GM23338 (cell line): ENCODE measurements around the gene CRACR2B. TPM values are rescaled to one million over a fixed set of nuclear protein-coding genes. Genes with fewer than 3 reads are reported as not detected.

Source experiments
- ATAC-seq: fragments of 200-7000 bp; cut with Tn5 transposase; 3 replicates; pipeline ENCODE4 v1.9.1; 2020
- DNase-seq: peaks from one replicate; pipeline ENCODE4 v3.0.0-alpha.2; 2015; ENCODE audit warnings: low spot score
- H2AFZ ChIP-seq: fragments of 200-600 bp; sonication (generic); 2 replicates; pipeline ENCODE4 v1.8.0; 2016; ENCODE audit warnings: antibody characterized with exemption, mild to moderate bottlenecking, moderate library complexity
- H3F3A ChIP-seq: fragments of 200-600 bp; sonication (generic); replicated peaks from 2 replicates; pipeline ENCODE4 v1.8.0; 2017; ENCODE audit warnings: antibody characterized with exemption, mixed run types, low read depth
- H3K27ac ChIP-seq: fragments of 200-600 bp; sonication (generic); 2 replicates; pipeline ENCODE4 v1.6.1; 2016; ENCODE audit warnings: low read depth
- H3K27me3 ChIP-seq: fragments of 200-600 bp; sonication (generic); 2 replicates; pipeline ENCODE4 v1.8.0; 2016; ENCODE audit warnings: mild to moderate bottlenecking, mixed run types, moderate library complexity; ENCODE audit not compliant: insufficient read depth
- H3K36me3 ChIP-seq: fragments of 200-600 bp; sonication (generic); 2 replicates; pipeline ENCODE4 v1.8.0; 2016; ENCODE audit warnings: mild to moderate bottlenecking; ENCODE audit not compliant: insufficient read depth
- H3K4me1 ChIP-seq: fragments of 200-600 bp; sonication (generic); 2 replicates; pipeline ENCODE4 v1.8.0; 2016; ENCODE audit warnings: mild to moderate bottlenecking, moderate library complexity; ENCODE audit not compliant: insufficient read depth
- H3K4me2 ChIP-seq: fragments of 200-600 bp; sonication (generic); 2 replicates; pipeline ENCODE4 v1.7.1; 2017; ENCODE audit warnings: mixed run types
- H3K4me3 ChIP-seq: fragments of 200-600 bp; sonication (generic); 2 replicates; pipeline ENCODE4 v1.6.1; 2016; ENCODE audit warnings: mixed run types
- H3K79me2 ChIP-seq: fragments of 200-600 bp; sonication (generic); replicated peaks from 2 replicates; pipeline ENCODE4 v1.8.0; 2017; ENCODE audit warnings: mild to moderate bottlenecking; ENCODE audit not compliant: insufficient read depth
- H3K9me2 ChIP-seq: fragments of 200-600 bp; sonication (generic); 2 replicates; pipeline ENCODE4 v1.8.0; 2017; ENCODE audit not compliant: insufficient read depth
- H4K20me1 ChIP-seq: fragments of 200-600 bp; sonication (generic); replicated peaks from 2 replicates; pipeline ENCODE4 v1.8.0; 2017; ENCODE audit warnings: mild to moderate bottlenecking; ENCODE audit not compliant: insufficient read depth
- H3K27ac Mint-ChIP-seq: 2 replicates; pipeline ENCODE4 v1.8.0; 2020; ENCODE audit warnings: inconsistent platforms, mild to moderate bottlenecking, moderate library complexity, mixed read lengths
- H3K27me3 Mint-ChIP-seq: 3 replicates; pipeline ENCODE4 v1.8.0; 2022; ENCODE audit warnings: low read depth, mild to moderate bottlenecking, moderate library complexity, mixed read lengths, inconsistent platforms; ENCODE audit not compliant: insufficient read depth, poor library complexity
- H3K36me3 Mint-ChIP-seq: 3 replicates; pipeline ENCODE4 v1.8.0; 2021; ENCODE audit warnings: low read depth, mild to moderate bottlenecking, inconsistent platforms, moderate library complexity, mixed read lengths
- H3K4me1 Mint-ChIP-seq: 3 replicates; pipeline ENCODE4 v1.8.0; 2020; ENCODE audit warnings: mild to moderate bottlenecking, inconsistent platforms, mixed read lengths
- H3K4me3 Mint-ChIP-seq: 3 replicates; pipeline ENCODE4 v1.8.0; 2021; ENCODE audit warnings: moderate library complexity, mild to moderate bottlenecking, inconsistent platforms, mixed read lengths
- H3K9me3 Mint-ChIP-seq: 3 replicates; pipeline ENCODE4 v1.8.0; 2020; ENCODE audit warnings: moderate library complexity, mild to moderate bottlenecking, inconsistent platforms, mixed read lengths
- EZH2 ChIP-seq: fragments of 200-600 bp; sonication (generic); IDR thresholded peaks from one replicate; pipeline ENCODE4 v1.8.0; 2017; ENCODE audit warnings: antibody characterized with exemption, mild to moderate bottlenecking, low read depth; ENCODE audit not compliant: unreplicated experiment
- EZH2phosphoT487 ChIP-seq: fragments of 200-600 bp; sonication (generic); IDR thresholded peaks from one replicate; pipeline ENCODE4 v1.8.1; 2018; ENCODE audit warnings: antibody characterized with exemption; ENCODE audit not compliant: unreplicated experiment
- JUNB ChIP-seq: IDR thresholded peaks from one replicate; pipeline ENCODE4 v1.6.1; 2016; ENCODE audit warnings: antibody characterized with exemption; ENCODE audit not compliant: unreplicated experiment
- POLR2AphosphoS5 ChIP-seq: IDR thresholded peaks from 2 replicates; pipeline ENCODE4 v1.6.1; 2016; ENCODE audit warnings: antibody characterized with exemption, low read depth
- STAT1 ChIP-seq: IDR thresholded peaks from one replicate; pipeline ENCODE4 v1.6.1; 2016; ENCODE audit warnings: antibody characterized with exemption; ENCODE audit not compliant: unreplicated experiment
- ZNF114 ChIP-seq: fragments of 250-450 bp; sonication (Bioruptor Pico); IDR thresholded peaks from 2 replicates; pipeline ENCODE4 v1.5.0; 2020; ENCODE audit warnings: mild to moderate bottlenecking, moderate library complexity
- polyA plus RNA-seq: library from polyadenylated mRNA; unstranded; fragments of >200 nt; fragmentation: Nextera tagmentation; extraction: Ambion mirVana; gene quantifications from 2 replicates; pipeline ENCODE4 v1.2.1, GENCODE V29; 2016
- total RNA-seq: library from RNA; depleted of rRNA; stranded (reverse); fragments of >200 nt; shearing (Covaris generic); gene quantifications from 2 replicates; pipeline ENCODE4 v1.2.3, GENCODE V29; 2014
- TF ChIP-seq, protein P1 (sequence below): IDR thresholded peaks from 2 replicates; pipeline ENCODE4 v1.6.1; 2016; ENCODE audit warnings: antibody characterized with exemption
- TF ChIP-seq, protein P2 (sequence below): fragments of 250-450 bp; sonication (Bioruptor Pico); IDR thresholded peaks from 2 replicates; pipeline ENCODE4 v1.5.0; 2020; ENCODE audit warnings: mild to moderate bottlenecking, moderate library complexity

The CRACR2B gene
- total and polyA plus RNA-seq, 2 experiments from 2014 or later = 55.9 to 64.1 TPM

DNA sequence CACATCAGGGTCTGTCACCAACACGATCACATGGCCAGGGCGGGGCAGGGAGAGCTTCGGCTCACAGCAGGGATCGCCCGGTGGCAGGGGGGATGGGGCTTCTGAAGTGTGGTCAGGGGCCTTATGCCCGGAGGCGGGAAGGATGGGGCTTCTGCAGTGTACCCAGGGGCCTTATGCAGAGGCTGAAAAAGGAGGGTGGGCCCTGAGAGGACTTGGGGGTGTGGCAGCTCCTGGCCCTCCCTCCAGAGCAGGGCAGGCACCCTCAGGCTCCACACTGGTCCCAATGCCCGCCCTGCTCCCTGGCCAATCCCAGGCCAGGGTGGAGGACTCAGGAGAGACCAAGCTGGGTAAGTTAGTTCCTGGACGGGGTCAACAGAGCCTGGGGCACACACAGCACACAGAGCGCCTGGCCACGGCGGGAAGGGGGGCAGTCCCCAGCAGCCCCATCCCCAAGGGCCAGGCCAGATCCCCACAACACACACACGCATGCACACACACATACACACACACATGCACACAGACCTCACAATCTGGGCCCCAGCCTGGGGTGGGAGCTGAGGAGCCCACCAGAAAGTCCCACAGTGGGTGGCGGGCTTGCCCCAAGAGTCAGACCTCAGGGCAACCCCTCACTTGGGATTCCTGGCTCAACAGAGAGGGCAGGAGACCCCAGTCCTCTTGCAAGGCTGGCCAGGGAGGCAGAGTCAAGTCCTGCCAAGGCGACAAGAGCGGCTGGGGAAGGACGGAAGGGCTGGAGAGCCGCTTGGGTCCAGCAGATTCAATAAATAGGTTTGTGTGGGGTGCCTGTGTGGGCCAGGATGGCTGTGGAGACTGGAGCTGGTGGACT is 36.8 kb upstream of the CRACR2B start:
- H3K79me2 ChIP-seq = no peaks in the 10 kb centered on the region
- H3K9me2 ChIP-seq = no peaks in the 10 kb centered on the region
- Mint-ChIP-seq H3K9me3 (no peaks in the 10 kb centered on the region), H3K36me3 (peaks cover 6% of the 10 kb centered on the region; the same call in 1 of the 3 replicates), H3K27me3 (peaks cover 14% of the 10 kb centered on the region), H3K4me1 (peaks cover 24% of the 10 kb centered on the region), H3K27ac (no peak overlapping the region), H3K4me3 (peak overlapping the region; percentile 27; the same call in 2 of the 3 replicates)
- ATAC-seq (peak; percentile 82), DNase-seq (peak; percentile 86)
- H3K27me3 ChIP-seq = no peaks in the 10 kb centered on the region
- peak overlapping the region; percentile 83 for H3K4me2 ChIP-seq
- no peak overlapping the region for H2AFZ ChIP-seq
- no peaks in the 10 kb centered on the region for H3K36me3 ChIP-seq
- H3K4me3 ChIP-seq = peak overlapping the region; percentile 51
- H3K27ac ChIP-seq = 0 out of 2 replicates have a peak overlapping the region, but pooled peaks have one; percentile 26
- TF ChIP-seq, protein P1, sequence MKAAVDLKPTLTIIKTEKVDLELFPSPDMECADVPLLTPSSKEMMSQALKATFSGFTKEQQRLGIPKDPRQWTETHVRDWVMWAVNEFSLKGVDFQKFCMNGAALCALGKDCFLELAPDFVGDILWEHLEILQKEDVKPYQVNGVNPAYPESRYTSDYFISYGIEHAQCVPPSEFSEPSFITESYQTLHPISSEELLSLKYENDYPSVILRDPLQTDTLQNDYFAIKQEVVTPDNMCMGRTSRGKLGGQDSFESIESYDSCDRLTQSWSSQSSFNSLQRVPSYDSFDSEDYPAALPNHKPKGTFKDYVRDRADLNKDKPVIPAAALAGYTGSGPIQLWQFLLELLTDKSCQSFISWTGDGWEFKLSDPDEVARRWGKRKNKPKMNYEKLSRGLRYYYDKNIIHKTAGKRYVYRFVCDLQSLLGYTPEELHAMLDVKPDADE = no peak
- TF ChIP-seq POLR2AphosphoS5 = peak; percentile 48
- H3K4me1 ChIP-seq = peaks cover 15% of the 10 kb centered on the region; the same call in 1 of the 2 replicates
- peaks cover 3% of the 10 kb centered on the region; the same call in 1 of the 2 replicates for H4K20me1 ChIP-seq
- H3F3A ChIP-seq = peaks cover 13% of the 10 kb centered on the region

DNA sequence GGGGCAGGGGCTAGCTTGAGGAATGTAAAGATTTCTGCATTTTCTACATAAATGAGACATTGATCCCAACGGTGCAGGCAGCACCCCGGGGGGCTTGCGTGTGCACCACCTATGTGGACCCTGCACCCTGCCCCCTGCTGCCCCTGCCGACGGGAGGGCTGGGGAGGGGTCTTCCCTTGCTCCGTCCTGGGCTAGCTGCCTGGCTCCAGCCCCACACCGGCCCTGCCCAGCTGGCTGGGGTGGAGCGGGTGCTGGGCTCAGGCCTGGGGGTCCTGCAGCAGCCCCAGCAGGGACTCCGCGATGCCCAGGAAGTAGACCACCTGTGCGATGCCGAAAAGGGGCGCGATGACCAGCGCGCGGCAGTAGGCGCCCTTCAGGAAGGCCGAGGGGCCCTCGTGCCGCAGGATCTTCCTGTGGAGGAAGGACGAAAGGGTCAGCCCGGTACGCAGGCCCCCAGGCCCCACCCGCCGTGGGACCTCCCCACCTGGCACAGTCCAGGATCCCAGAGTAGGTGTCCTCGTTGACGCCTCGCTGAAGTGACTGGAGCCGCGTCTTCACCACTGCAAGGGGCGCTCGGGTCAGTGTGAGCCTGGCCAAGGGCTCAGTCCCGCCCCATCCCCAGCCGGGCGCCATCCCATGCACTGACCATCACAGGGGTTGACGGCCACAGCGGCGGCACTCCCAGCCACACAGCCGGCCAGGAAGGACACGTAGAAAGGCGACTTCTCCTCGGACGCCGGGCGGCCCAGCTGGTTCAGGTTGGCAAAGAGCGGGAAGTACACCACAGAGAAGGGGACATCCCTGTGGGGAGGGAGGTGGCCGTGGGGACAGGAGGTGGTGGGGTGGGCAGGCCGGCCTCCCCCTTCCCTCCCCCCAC is 35.8 kb upstream of the CRACR2B start:
- H3K4me1 ChIP-seq = peaks cover 21% of the 10 kb centered on the region; the same call in 1 of the 2 replicates
- no peaks in the 10 kb centered on the region for H3K9me3 Mint-ChIP-seq
- H4K20me1 ChIP-seq = peaks cover 3% of the 10 kb centered on the region; the same call in 1 of the 2 replicates
- no peak overlapping the region for H3K27ac Mint-ChIP-seq
- no peak for ATAC-seq
- H3F3A ChIP-seq = peaks cover 10% of the 10 kb centered on the region
- H3K36me3 ChIP-seq = no peaks in the 10 kb centered on the region
- no peak overlapping the region for H3K27ac ChIP-seq
- H3K4me3 ChIP-seq = no peak overlapping the region
- no peak overlapping the region for H3K4me3 Mint-ChIP-seq
- no peak overlapping the region for H2AFZ ChIP-seq
- no peak for DNase-seq
- no peaks in the 10 kb centered on the region for H3K27me3 ChIP-seq
- peaks cover 30% of the 10 kb centered on the region for H3K4me1 Mint-ChIP-seq
- H3K9me2 ChIP-seq = no peaks in the 10 kb centered on the region
- no peaks in the 10 kb centered on the region; the same call in 1 of the 2 replicates for H3K79me2 ChIP-seq
- H3K4me2 ChIP-seq = no peak overlapping the region
- peaks cover 6% of the 10 kb centered on the region; the same call in 1 of the 3 replicates for H3K36me3 Mint-ChIP-seq
- H3K27me3 Mint-ChIP-seq = peaks cover 15% of the 10 kb centered on the region
- TF ChIP-seq STAT1 = no peak
- TF ChIP-seq, protein P2, sequence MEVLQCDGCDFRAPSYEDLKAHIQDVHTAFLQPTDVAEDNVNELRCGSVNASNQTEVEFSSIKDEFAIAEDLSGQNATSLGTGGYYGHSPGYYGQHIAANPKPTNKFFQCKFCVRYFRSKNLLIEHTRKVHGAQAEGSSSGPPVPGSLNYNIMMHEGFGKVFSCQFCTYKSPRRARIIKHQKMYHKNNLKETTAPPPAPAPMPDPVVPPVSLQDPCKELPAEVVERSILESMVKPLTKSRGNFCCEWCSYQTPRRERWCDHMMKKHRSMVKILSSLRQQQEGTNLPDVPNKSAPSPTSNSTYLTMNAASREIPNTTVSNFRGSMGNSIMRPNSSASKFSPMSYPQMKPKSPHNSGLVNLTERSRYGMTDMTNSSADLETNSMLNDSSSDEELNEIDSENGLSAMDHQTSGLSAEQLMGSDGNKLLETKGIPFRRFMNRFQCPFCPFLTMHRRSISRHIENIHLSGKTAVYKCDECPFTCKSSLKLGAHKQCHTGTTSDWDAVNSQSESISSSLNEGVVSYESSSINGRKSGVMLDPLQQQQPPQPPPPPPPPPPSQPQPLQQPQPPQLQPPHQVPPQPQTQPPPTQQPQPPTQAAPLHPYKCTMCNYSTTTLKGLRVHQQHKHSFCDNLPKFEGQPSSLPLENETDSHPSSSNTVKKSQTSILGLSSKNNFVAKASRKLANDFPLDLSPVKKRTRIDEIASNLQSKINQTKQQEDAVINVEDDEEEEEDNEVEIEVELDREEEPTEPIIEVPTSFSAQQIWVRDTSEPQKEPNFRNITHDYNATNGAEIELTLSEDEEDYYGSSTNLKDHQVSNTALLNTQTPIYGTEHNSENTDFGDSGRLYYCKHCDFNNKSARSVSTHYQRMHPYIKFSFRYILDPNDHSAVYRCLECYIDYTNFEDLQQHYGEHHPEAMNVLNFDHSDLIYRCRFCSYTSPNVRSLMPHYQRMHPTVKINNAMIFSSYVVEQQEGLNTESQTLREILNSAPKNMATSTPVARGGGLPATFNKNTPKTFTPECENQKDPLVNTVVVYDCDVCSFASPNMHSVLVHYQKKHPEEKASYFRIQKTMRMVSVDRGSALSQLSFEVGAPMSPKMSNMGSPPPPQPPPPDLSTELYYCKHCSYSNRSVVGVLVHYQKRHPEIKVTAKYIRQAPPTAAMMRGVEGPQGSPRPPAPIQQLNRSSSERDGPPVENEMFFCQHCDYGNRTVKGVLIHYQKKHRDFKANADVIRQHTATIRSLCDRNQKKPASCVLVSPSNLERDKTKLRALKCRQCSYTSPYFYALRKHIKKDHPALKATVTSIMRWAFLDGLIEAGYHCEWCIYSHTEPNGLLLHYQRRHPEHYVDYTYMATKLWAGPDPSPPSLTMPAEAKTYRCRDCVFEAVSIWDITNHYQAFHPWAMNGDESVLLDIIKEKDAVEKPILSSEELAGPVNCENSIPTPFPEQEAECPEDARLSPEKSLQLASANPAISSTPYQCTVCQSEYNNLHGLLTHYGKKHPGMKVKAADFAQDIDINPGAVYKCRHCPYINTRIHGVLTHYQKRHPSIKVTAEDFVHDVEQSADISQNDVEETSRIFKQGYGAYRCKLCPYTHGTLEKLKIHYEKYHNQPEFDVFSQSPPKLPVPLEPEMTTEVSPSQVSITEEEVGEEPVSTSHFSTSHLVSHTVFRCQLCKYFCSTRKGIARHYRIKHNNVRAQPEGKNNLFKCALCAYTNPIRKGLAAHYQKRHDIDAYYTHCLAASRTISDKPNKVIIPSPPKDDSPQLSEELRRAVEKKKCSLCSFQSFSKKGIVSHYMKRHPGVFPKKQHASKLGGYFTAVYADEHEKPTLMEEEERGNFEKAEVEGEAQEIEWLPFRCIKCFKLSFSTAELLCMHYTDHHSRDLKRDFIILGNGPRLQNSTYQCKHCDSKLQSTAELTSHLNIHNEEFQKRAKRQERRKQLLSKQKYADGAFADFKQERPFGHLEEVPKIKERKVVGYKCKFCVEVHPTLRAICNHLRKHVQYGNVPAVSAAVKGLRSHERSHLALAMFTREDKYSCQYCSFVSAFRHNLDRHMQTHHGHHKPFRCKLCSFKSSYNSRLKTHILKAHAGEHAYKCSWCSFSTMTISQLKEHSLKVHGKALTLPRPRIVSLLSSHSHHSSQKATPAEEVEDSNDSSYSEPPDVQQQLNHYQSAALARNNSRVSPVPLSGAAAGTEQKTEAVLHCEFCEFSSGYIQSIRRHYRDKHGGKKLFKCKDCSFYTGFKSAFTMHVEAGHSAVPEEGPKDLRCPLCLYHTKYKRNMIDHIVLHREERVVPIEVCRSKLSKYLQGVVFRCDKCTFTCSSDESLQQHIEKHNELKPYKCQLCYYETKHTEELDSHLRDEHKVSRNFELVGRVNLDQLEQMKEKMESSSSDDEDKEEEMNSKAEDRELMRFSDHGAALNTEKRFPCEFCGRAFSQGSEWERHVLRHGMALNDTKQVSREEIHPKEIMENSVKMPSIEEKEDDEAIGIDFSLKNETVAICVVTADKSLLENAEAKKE (CRISPR knock-in tag) = no peak
- no peak for TF ChIP-seq EZH2phosphoT487
- no peak for TF ChIP-seq JUNB
- no peak for TF ChIP-seq ZNF114
- no peak for TF ChIP-seq EZH2
- TF ChIP-seq, protein P1 = no peak
